ENCODE data around the gene SAFB. TPM values are rescaled to one million over a fixed set of nuclear protein-coding genes. Genes with fewer than 3 reads are reported as not detected.

The SAFB gene
- total RNA-seq, 1 experiment from 2014 or later = 68.7 TPM

GRCh38 chr19:5580161-5580571 is 42.7 kb upstream of the SAFB start:
- no peaks in the 10 kb centered on the region for H3K9me3 ChIP-seq (ENCODE audit: insufficient read depth, low read depth)
- H3K79me2 ChIP-seq (ENCODE audit: low read depth) = no peaks in the 10 kb centered on the region
- ChIA-PET POLR2A (ENCODE audit: unreplicated experiment) (no interaction called here), CTCF (no interaction called here)
- no peak overlapping the region for H2AFZ ChIP-seq
- peaks cover 8% of the 10 kb centered on the region; the same call in 1 of the 2 replicates for H3F3A ChIP-seq (ENCODE audit: insufficient read depth, low read depth)
- H3K4me1 ChIP-seq (replicated peaks; ENCODE audit: insufficient read depth) = peaks cover 10% of the 10 kb centered on the region; the same call in 1 of the 2 replicates
- H3K36me3 ChIP-seq (ENCODE audit: low read depth) = no peaks in the 10 kb centered on the region
- no peak overlapping the region for H3K4me2 ChIP-seq
- H3K27me3 ChIP-seq (ENCODE audit: insufficient read depth, low read depth) = no peaks in the 10 kb centered on the region
- no peak overlapping the region for H3K27ac ChIP-seq
- H3K4me3 ChIP-seq = no peak overlapping the region
- DNase-seq = no peak
- no peaks in the 10 kb centered on the region for H3K9me2 ChIP-seq (ENCODE audit: insufficient read depth)
- intact Hi-C loops (cut with micrococcal nuclease; ENCODE audit: unreplicated experiment) = no loop called here
- no peak for TF ChIP-seq CTCF (conservative IDR thresholded peaks at IDR 0.05)
- TF ChIP-seq EZH2 (IDR thresholded peaks at IDR 0.05; ENCODE audit: low read depth) = no peak
- H4K20me1 ChIP-seq (ENCODE audit: insufficient read depth) = no peaks in the 10 kb centered on the region
- no TSS peak for BruUV-seq (replicated peaks)

GRCh38 chr19:5585461-5586299 is 37.2 kb upstream of the SAFB start:
- CTCF ChIA-PET = no interaction called here
- TF ChIP-seq CTCF (conservative IDR thresholded peaks at IDR 0.05) = no peak
- Histone ChIP-seq H4K20me1 (ENCODE audit: insufficient read depth) (no peaks in the 10 kb centered on the region), H3K36me3 (ENCODE audit: low read depth) (no peaks in the 10 kb centered on the region), H2AFZ (no peak overlapping the region), H3K27ac (no peak overlapping the region), H3K4me2 (no peak overlapping the region), H3K4me1 (replicated peaks; ENCODE audit: insufficient read depth) (no peaks in the 10 kb centered on the region), H3K9me2 (ENCODE audit: insufficient read depth) (no peaks in the 10 kb centered on the region), H3K79me2 (ENCODE audit: low read depth) (no peaks in the 10 kb centered on the region), H3K4me3 (no peak overlapping the region), H3K9me3 (ENCODE audit: insufficient read depth, low read depth) (no peaks in the 10 kb centered on the region), H3K27me3 (ENCODE audit: insufficient read depth, low read depth) (no peaks in the 10 kb centered on the region), H3F3A (ENCODE audit: insufficient read depth, low read depth) (no peaks in the 10 kb centered on the region)
- DNase-seq = no peak
- POLR2A ChIA-PET (ENCODE audit: unreplicated experiment) = no interaction called here
- intact Hi-C loops (cut with micrococcal nuclease; ENCODE audit: unreplicated experiment) = no loop called here
- no TSS peak for BruUV-seq (replicated peaks)

GRCh38 chr19:5586300-5587070 is 36.4 kb upstream of the SAFB start:
- Histone ChIP-seq H2AFZ (no peak overlapping the region), H3K79me2 (ENCODE audit: low read depth) (no peaks in the 10 kb centered on the region), H3K27me3 (ENCODE audit: insufficient read depth, low read depth) (no peaks in the 10 kb centered on the region), H3F3A (ENCODE audit: insufficient read depth, low read depth) (no peaks in the 10 kb centered on the region), H3K9me3 (ENCODE audit: insufficient read depth, low read depth) (no peaks in the 10 kb centered on the region), H3K36me3 (ENCODE audit: low read depth) (no peaks in the 10 kb centered on the region), H4K20me1 (ENCODE audit: insufficient read depth) (no peaks in the 10 kb centered on the region), H3K4me3 (no peak overlapping the region), H3K27ac (no peak overlapping the region), H3K9me2 (ENCODE audit: insufficient read depth) (no peaks in the 10 kb centered on the region), H3K4me2 (no peak overlapping the region), H3K4me1 (replicated peaks; ENCODE audit: insufficient read depth) (no peaks in the 10 kb centered on the region)
- no TSS peak for BruUV-seq (replicated peaks)
- TF ChIP-seq CTCF (conservative IDR thresholded peaks at IDR 0.05) (no peak), EZH2 (IDR thresholded peaks at IDR 0.05; ENCODE audit: low read depth) (no peak)
- intact Hi-C loops (cut with micrococcal nuclease; ENCODE audit: unreplicated experiment) = no loop called here
- DNase-seq = no peak
- CTCF ChIA-PET = no interaction called here
- POLR2A ChIA-PET (ENCODE audit: unreplicated experiment) = no interaction called here

Measured in PC-9 (cell line).